Measurements from ENCODE around the gene RECQL5. TPM values are rescaled to one million over a fixed set of nuclear protein-coding genes. Genes with fewer than 3 reads are reported as not detected.

Gene RECQL5
- 110 TPM for total RNA-seq

GRCh38 chr17:75666959-75667790, at the start of gene RECQL5, which contains the start of gene SAP30BP:
Gene RECQL5 (minus strand): TSS chr17:75667154. CDS start chr17:75666557, 597 bp downstream.
Gene SAP30BP (plus strand): TSS chr17:75667338. CDS start chr17:75667373, 35 bp downstream.
- DNase-seq (ENCODE audit: low spot score), result peak; percentile 99

GRCh38 chr17:75712446-75712845, 45.5 kb upstream of the RECQL5 start:
- no peak for DNase-seq (ENCODE audit: low spot score)

- peak; percentile 71 for DNase-seq (ENCODE audit: low spot score)
Observed at GRCh38 chr17:75707079-75707571, 40.2 kb upstream of the RECQL5 start.

GRCh38 chr17:75706042-75706728, 39.2 kb upstream of the RECQL5 start:
- no peak for DNase-seq (ENCODE audit: low spot score)

GRCh38 chr17:75704963-75705875, 38.3 kb upstream of the RECQL5 start:
- no peak for DNase-seq (ENCODE audit: low spot score)

GRCh38 chr17:75703591-75703990, 36.6 kb upstream of the RECQL5 start:
- no peak for DNase-seq (ENCODE audit: low spot score)

GRCh38 chr17:75703191-75703590, 36.2 kb upstream of the RECQL5 start:
- no peak for DNase-seq (ENCODE audit: low spot score)

- DNase-seq (ENCODE audit: low spot score), result no peak
Observed at GRCh38 chr17:75701288-75701687, 34.3 kb upstream of the RECQL5 start.

GRCh38 chr17:75698659-75699058, 31.7 kb upstream of the RECQL5 start:
- no peak for DNase-seq (ENCODE audit: low spot score)

- no peak for DNase-seq (ENCODE audit: low spot score)
Observed at GRCh38 chr17:75697651-75698291, 30.8 kb upstream of the RECQL5 start.

GRCh38 chr17:75695830-75696271, 28.9 kb upstream of the RECQL5 start:
- peak; percentile 57 for DNase-seq (ENCODE audit: low spot score)

- no peak for DNase-seq (ENCODE audit: low spot score)
Observed at GRCh38 chr17:75695141-75695829, 28.3 kb upstream of the RECQL5 start.

- no peak for DNase-seq (ENCODE audit: low spot score)
Observed at GRCh38 chr17:75694536-75694935, 27.6 kb upstream of the RECQL5 start.

- peak; percentile 45 for DNase-seq (ENCODE audit: low spot score)
Observed at GRCh38 chr17:75693500-75694481, 26.8 kb upstream of the RECQL5 start.

GRCh38 chr17:75692976-75693375, 26.0 kb upstream of the RECQL5 start:
- DNase-seq (ENCODE audit: low spot score), result no peak

- no peak for DNase-seq (ENCODE audit: low spot score)
Observed at GRCh38 chr17:75691801-75692626, 25.1 kb upstream of the RECQL5 start.

GRCh38 chr17:75691371-75691791, 24.4 kb upstream of the RECQL5 start:
- no peak for DNase-seq (ENCODE audit: low spot score)

- DNase-seq (ENCODE audit: low spot score), result no peak
Observed at GRCh38 chr17:75689441-75689873, 22.5 kb upstream of the RECQL5 start.

All from mucosa of gallbladder (tissue), 1 donor.